ENCODE data around the gene CBLB.
A peak's percentile ranks its signal among the peaks of the same experiment; 100 is the strongest.
"Not testable (repeated sequence)": the region's sequence is repeated elsewhere in the genome, so short reads cannot be mapped to it uniquely, and the experiment has no call there.

Gene CBLB

DNA sequence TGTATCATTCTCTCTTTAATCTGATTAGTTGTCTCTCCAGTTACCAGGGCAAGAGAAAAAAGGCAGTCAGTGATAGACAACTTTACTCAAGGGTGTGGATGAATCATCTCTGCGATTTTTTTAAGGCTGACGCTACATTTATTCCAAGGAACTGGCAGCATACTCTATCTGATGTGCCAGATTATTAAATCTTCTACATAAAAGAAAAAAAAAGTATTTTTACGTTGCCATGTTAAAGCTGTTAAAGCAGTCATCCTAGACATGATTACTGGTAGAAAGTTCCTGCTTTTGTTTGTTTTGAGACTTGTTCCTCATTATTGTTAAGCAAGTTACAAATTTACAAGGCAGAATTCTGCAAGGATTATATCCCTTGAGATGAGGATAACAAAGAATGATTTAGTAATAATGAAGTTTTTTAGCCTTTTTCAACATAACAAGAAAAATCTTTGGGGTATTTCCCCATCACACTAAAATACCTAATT is 121.7 kb downstream of the CBLB start:
- no peak for DNase-seq

DNA sequence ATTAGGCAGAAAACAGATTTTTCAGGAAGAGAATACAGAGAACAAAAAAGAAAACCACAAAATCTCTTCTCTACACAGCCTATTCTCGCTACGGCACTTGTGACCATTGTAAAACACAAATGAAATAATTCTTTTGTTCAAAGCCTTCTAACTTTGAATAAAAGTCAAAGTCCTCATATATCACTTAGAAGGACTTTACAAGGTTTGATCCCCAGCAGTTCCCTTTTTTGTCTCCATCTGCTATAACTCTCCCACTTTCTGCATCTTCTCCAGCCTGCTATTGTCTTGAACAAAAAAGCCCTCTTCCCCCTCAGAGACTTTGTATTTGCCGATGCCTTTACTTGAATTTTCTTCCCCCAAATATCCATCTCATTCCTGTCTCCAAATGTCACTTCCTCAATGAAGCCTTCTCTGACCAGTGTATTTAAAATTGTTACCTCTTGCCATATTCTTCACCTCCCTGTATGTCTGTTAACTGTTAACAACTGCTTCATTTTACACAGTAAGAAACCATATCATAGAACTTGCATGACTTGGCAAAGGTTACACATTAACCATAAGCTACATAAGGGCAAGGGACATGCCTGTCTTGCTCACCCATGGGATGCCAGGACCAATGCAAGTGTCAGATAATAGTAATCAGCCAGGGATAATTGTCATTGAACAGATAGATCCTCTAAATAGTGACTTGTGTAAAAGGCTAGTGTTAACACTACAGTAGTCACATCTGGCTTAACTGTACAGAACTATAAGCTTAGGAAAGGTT is 122.4 kb downstream of the CBLB start:
- no peak for DNase-seq

DNA sequence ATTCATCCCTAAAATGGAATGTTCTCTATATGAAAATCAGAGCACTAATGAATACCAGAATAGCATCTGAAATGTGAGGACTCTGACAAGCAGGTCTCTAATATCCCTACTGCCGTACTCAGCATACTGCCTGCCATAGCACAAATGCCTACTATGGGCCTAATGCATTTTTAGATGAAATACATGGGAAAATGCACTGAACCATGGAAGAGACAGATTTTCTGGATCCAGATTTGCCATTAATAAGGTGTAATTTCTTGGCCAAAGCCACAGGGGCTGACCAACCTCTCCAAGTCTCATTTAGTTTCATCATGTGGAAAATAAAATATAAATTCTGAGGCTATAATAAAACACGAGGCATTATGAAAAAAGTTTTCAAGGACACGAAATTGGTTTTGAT is 123.8 kb downstream of the CBLB start:
- no peak for DNase-seq

DNA sequence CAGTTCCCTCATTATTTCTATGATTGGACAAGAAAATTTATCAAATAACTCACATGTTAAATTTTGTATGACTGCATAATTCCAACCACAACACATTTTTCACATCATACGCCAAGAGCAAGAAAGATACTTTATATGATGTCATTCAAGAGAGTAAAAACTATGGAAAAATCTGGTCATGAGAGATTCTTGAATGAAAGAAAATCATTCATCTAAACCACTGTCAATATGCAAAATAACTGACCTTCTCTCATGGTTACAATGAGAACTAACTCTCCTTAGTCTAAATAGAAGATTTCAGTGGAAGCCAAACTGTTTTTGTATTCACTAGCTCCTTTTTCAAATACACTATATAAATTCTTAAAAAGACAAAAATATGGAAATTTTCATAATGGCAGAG is 124.6 kb downstream of the CBLB start:
- DNase-seq, result no peak

DNA sequence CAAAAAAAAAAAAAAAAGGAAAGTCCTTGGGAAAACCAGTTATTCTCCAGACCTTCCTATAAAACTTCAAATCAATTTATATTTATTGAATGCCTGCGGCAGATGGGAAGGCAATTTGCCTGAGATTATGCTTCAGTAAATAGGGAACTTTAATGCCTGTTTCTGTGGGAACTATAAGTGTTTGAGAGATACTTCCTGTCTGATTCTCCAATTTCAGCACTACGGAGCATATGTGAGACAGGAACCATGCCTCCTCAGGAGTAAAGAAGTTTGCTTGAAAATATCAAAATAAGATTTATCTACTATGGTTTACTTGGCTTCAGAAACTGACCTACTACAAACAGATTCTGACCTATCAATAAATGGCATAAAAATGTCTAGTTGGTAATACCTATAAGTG is 135.5 kb downstream of the CBLB start:
- DNase-seq, result no peak

DNA sequence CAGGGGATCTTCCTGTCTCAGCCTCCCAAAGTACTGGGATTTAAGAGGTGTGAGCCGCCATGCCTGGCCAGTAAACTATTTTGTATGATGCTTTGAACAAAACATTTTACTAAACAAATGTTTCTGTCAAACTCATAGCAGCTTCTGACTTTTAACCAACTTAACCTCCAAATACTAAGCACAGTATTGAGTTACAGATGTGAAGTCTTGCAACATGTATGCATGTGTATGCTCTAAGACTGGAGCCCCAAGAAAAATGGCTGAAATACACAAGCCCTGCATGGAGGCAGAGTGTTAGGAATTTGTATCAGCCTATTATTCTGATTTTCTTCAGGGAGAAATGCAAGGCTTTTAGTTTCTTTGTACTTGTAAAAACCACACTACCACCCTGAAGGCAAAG is 137.1 kb downstream of the CBLB start:
- DNase-seq, result no peak

DNA sequence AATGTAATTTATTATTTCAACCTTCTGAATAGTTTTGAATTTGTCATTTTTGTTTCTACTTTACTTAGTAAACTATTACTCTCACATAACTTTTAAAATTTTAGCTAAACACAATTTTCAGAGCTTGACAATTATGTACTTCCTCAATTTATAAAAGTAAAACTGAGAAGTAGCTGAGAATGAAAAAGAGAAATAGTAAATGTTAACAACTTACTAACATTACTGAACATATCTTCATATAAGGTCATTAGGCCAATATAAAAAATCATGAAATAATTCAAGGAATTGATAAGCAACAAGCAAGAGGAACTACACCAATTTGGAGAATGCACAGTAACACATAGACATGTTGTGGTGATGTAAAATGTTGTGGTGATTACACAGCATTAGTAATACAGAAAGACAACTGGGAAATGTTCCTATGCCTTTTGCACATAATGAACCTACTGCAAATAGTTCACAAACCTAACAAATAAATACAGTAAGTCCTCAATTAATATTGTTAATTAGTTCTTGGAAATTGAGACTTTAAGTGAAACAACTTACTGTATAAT is 137.9 kb downstream of the CBLB start:
- no peak for DNase-seq

DNA sequence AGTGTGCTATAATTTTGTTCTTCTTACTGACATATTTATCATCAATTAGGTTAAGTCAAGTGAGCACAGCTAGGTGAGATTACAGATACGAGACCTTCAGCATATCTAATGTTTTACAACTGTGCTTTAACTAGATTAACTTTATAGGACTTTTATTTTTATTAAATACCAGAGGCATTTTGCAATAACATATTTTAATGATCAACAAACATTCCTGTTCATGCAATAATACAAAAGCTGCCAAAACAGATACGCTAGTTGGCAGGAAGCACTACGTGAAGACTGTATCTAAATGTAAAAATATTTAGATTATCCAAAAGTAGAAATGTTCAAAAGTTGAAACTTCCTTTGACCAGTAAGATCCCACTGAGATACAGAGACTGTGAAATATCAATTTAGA is 139.1 kb downstream of the CBLB start:
- DNase-seq, result no peak

DNA sequence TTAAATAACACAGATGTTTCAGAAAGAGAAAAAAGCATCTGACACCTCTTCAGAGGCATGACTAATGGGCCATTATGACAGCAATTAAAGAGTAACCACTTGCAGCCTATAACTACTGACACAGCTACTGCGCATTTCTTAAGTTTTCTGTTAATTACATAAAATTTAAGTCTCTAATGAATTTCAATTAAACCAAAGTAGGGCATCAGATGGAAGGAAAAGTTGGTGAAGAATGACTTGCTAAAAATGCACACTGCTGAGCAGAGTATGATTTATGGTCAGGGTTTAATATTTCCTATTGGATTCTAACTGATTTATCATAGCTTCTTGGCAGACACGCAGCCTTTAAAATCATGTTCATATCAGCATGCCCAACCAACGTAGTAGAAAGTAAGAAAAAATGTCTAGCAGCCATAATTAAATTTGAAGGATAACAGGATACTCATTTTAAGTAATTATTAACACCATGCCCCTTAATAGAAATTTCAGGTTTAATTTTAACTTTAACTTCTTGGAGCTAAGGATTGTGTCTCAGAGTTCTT is 140.0 kb downstream of the CBLB start:
- DNase-seq, result no peak

DNA sequence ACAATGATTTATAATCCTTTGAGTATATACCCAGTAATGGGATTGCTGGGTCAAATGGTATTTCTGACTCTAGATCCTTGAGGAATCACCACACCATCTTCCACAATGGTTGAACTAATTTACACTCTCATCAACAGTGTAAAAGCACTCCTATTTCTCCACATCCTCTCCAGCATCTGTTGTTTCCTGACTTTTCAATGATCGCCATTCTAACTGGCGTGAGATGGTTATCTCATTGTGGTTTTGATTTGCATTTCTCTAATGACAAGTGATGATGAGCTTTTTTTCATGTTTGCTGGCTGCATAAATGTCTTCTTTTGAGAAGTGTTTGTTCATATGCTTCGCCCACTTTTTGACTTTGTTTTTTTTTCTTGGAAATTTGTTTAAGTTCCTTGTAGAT is 141.8 kb downstream of the CBLB start:
- not testable (repeated sequence) for DNase-seq

DNA sequence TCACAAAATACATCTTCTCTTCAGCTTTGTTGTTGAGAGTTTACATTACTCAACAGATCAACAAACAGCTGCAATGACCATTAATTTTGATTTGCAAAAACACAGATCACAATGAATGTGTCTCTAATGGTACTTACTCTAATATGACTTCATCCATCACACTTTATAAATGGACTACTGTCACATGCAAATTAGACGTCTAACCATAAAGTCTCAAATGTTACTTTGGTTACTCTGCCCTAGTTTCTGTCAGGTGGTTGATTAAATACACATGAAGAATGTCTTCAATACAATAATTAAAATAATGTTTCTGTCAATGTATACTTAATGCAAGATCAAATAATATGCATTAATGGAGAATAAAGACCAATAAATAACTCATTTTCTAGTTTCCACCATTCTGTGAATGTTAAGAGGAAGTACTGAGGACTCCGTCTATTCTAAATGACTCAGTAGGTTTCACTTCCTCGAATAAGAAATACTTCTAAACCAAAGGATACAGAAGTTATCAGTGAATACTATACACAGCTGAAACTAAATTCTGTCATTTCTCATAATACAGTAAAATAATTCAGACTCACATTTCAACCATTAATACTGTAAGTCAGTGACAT is 145.8 kb downstream of the CBLB start:
- DNase-seq, result no peak

DNA sequence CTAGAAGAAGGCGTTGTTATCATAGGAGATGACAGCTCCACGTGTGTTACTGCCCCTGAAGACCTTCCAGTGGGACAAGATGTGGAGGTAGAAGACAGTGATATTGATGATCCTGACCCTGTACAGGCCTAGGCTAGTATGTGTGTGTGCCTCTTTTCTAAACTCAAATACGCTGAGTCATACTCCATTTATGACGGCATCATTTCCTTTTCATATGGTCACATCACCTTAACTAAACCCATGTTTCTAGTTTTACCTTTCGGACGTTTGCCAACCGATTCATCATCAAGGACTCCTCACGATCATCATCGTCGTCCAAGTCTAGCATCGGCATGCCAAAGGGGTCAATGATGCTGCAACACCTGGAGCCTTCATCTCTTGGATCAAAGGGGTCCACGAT is 149.0 kb downstream of the CBLB start:
- DNase-seq, result no peak

DNA sequence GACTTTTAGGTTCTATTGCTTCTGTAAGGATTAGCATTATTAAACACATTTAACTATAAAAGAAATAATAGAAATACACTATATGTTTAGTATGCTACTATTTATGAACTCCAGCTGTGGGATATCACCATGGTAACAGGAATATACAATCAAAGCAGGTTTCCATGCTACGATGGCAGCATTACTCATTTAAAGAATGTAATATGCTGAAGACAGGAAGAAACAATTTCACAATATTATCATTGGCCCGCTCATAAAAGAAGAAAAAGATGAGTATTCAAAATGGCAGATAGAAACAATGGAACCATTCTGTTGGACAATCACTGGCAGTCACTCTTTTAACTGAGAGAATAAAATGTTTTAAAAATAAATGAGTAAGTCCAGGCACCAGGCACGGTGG is 153.4 kb downstream of the CBLB start:
- DNase-seq, result no peak

DNA sequence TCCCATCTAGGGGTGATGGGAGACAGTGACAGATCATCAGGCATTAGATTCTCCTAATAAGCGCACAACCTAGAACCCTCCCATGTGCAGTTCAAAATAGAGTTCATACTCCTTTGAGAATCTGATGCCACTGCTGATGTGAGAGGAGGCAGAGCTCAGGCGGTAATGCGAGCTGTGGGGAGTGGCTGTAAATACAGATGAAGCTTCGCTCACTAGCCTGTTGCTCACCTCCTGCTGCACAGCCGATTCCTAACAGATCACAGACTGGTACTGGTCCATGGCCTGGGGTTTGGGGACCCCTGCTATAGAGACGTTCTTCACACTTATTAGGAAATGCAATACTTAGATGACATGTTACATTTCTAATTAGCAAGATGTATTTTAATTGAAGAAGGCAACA is 154.4 kb downstream of the CBLB start:
- no peak for DNase-seq

DNA sequence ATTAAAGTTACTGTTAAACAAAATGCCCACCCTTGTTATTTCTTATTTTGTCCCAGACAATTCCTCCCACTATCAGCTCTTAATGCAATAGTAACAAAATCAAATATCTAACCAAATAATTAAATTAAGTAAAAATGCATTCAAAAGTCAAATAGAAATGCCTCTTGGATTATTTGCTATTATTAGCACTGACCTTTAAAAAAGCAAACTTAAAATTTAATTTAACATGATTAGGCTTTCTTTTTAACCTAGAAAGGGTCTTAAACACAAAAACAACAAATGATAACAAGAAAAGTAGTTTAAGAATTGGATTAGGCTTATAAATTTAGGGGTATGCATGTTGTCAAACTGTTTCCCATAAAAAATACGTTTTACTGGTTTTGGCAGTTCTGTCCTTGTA is 159.8 kb downstream of the CBLB start:
- no peak for DNase-seq

DNA sequence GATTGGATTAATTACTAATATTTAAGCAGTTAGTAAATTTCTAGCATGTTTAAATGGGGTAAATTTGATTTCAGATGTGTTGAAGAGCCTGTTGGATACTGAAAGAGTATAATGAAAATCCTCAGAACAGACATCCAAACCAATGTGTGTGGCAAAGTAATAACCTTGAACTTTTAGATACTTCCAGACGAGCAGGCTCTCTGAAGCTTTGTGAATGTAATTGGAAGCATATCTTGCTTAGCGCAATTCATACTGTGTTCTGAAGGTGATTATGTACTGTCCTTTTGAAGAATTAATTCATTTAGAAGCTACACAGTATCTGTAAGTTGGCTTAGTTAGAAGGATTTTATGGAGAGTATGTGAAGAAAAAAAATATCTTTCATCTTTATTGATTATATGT is 161.8 kb downstream of the CBLB start:
- DNase-seq, result no peak

DNA sequence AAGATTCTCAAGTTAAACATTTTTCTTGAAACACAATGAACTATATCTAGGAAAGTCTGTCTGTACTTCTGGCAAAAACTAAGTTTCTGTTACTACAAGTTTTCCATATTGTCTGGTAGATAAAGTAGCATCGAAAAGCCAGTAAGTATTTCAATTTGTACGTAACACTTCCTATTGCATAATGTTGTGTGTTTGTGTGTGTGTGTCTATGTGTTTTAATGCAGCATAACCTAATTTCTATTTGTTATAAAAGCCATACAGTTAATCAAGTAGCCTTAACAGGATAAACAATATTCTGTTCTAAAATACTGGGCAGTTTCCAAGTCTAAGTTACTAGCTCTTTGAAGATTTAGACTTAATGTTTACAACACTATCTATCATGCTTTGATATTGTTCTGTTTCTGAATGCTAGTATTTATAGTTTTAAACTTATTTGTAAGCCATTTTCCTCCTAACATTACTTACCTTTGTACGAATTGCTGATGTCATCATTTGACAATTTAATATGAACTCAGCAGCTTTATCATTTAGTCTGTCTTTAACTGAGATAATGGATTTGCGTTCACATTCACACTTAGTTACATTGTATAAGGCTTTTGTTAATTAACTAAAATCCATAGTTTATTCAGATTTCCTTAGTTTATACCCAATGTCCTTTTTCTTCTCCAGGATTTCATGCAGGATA is 163.9 kb downstream of the CBLB start:
- DNase-seq, result no peak

DNA sequence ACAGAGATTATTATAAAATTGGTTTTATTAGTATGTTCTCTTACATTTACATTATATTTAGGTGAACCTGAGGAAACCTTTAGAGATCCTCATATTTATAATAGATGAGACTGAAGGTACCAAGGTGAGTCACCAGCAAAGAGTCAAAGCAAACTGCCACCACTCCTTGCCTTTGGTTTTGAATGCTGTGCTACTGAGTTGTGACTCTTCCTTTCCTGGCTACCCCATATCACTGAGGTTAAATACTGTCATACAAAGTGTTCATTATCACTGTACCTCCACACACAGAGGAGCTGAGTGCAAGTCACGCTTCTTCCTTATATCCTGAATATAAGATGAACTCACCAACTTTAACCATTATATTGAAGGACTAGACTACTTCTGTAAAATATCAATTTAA is 168.2 kb downstream of the CBLB start:
- no peak for DNase-seq

DNA sequence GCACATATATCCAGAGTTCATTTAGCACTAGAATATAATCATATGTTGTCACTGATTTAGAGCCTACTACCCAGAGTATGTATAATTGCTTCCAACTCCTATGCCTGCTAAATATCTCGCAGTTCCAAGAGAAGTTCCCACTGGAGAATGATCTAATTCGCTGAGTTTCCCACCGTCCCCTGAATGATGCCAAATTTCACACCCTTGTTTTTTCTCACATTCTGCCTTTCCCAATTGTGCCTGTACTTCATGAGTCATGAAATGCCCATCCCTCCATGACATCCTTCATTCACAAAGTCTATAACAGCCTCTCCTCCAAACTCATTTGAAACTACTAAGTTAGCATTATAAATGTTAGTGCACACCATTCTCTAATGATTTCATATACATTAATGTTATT is 177.2 kb downstream of the CBLB start:
- DNase-seq, result no peak

DNA sequence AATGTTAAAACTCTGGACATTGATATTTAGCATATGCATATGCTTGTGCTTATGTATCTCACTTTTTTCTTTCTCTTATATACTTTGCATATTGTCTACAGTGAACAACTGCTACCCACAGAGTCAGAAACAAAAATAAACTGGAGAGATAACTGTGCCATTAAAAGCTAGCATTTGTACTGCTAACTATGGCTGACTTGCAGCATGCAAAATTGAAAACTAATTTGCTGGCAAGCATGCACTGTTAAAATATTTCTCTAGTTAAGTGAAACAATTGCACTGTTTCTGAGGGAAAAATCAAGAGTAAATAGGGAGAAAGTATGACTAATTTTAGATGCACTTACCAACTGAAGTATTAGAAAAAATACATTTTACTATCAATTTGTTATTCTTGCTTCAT is 177.8 kb downstream of the CBLB start:
- no peak for DNase-seq

DNA sequence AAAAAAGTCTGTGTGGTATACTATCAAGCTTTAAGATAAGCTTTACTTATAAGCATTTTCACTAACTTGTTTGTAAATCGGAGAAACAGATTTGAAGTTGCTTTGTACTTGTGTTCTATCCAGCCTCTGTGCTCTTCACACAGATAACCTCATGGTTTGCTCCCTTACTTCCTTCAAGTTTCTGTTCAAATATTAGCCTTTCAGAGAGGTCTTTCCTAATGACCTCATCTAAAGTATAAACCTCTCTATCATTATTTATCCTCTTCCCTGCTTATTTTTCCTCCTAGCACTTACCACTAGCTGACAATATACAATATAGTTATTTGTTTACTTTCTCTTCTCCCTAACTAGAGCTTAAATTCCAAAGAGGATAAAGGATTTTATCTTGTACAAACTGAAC is 180.0 kb downstream of the CBLB start:
- peak; percentile 51 for DNase-seq

DNA sequence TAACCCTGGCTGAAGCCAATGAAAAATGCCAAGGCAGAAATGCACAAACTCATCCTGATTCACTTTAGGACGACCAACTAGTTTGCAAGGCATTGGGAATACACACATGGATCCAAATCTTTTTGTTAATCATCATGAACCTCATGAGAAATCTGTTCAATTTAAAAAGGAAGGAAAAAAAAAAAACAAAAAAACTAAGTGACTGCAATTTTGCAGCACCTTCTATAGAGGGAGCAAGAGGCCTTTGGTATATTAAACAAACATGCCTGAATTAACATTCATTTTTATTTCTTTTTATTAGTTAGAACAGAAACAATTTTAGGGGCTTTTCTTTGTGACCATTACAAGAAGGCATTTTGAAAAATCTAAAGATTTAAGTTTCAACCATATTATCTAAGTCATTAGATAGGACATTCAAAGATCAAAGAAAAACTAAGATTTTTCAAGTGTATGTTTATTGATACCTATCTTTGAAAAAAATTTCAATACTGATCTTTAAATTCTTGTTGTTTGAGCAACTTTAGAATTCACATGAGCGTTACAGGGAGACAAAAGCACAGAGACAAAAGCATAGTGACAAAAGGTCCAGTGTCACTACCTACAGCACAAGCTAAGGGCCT is 182.4 kb downstream of the CBLB start:
- DNase-seq, result peak; percentile 15

DNA sequence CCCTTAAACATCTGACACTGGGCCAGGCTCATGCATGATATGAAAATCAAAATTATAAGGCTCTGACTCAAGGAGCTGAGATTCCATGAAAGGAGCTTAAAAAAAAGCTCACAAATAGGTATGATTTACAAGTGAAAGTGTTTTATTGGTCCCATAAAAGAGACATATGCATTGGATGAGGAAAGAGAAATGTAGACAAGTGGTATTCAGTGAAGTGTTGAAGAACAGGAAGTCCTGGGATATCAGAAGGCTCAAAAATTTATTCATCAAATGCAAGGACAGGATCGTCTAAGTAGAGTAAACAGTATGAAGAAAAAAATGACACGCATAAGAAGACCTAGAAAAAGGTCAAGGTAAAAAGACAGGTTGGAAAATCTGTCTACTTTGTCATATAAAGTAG is 188.9 kb downstream of the CBLB start:
- no peak for DNase-seq

Measured in NCI-H146 (cell line).